NCI-H146 treated with DMSO at 0.1 percent for 48 hours (cell line): ENCODE data around the gene CAMTA1.
"Not testable (repeated sequence)": the region's sequence is repeated elsewhere in the genome, so short reads cannot be mapped to it uniquely, and the experiment has no call there.

ENCODE experiments used
- DNase-seq: peaks from one replicate; lab custom pipeline; 2025; ENCODE audit not compliant: unreplicated experiment; lab: John Stamatoyannopoulos, UW

The CAMTA1 gene

DNA sequence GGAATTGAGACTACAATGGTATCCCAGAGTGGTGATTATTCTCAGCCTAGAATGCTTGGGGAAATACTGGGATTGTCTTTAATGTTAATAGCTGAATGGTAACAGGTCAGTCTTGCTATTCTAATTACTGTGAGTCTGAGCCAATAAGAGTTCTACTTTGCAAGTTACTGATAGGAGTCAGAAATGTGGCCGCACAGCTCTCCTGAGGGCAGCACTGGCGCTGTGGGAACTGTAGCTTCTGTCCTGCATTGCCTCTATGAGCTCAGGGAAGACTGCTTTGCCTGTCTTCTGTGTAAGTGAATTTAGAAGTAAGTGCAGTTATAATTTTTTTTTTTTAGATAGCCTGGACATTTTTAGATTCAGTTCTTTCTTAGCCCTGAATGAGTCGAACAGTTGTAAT lies 975.8 kb downstream of the CAMTA1 start:
- DNase-seq: no peak

DNA sequence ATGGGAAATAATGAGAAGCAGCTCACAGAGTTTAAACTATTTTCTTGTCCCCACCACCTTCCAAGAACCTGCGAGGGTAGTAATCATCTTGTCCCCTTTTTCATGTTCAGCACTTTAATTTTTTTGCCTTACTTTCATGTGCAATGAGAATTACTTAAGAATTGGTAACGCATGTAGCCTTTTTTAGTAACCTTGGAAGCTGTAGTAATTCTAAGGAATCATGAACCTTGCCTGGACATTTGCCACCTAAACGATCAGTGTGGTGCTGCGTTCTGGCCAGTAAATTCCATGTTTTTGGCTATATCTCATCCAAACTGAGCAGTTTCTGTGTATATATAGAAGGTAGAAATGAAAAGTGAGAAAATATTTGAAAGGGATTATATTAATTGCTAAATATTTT lies 981.9 kb downstream of the CAMTA1 start:
- DNase-seq: no peak

DNA sequence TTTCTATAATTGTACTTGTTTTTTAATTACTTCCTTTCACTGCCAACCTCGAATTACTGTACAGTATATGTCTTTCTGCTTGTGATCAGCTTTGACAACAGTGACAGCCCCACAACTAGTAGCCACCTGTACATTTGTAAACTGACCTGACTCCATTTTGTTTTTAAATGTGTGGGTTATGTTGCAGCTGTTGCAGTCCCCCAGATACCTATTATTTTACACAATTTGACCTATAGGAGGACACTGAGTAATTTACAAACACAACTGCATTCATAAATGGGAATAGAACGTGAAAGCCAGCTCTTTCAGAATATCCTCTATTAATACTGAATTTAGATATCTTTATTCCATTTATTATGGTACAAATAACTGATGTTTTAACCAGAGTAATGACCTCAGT lies 983.3 kb downstream of the CAMTA1 start:
- DNase-seq: peak; percentile 15

DNA sequence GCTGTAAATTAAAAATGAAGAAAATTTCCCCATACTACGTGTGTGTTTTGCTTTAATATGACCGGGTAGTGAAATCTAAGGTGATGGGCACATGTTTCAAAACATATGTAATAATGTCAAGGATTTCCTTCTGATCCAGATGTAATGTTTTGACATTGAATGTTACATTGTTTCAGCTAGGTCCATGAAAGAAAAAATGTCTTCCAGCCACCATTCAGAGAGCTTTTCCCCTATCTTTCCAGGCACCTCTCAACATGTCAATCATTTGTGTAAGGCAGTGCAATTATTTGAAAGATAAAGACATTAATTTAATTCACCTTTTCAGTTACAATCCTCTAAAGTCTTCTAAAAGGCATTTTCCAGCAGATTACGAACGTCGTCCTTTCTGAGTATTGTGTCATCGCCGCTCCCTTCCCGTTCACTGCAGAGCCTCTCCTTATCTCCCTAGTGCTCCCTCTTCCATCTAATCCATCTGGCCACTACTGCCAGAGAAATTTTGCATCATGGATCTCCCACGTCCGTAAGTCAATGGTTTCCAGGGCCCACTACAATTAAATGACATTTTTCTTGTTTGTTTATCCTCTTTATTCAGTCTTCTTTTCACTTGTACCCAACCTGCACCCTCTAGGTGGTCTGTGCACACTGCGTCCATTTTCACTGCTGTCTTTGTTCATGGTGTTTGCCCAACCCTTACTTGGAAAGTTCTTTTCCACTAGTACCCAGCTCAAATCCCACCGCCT lies 984.6 kb downstream of the CAMTA1 start:
- DNase-seq: peak; percentile 72

DNA sequence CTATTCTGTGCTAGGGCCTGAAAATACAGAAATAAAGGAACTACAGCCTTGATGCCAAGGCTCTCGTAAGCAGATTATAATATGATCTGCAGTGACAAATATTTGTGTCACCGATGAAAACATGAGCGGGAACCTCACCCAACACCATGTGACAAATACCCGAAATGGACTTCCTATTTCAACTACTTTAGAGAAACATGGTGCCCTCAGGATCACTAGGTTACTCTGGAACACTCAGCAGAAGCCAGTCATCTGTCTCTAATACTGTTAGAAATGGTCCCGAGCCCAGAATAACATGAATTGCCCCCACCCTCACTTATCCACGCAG lies 985.4 kb downstream of the CAMTA1 start:
- DNase-seq: no peak

DNA sequence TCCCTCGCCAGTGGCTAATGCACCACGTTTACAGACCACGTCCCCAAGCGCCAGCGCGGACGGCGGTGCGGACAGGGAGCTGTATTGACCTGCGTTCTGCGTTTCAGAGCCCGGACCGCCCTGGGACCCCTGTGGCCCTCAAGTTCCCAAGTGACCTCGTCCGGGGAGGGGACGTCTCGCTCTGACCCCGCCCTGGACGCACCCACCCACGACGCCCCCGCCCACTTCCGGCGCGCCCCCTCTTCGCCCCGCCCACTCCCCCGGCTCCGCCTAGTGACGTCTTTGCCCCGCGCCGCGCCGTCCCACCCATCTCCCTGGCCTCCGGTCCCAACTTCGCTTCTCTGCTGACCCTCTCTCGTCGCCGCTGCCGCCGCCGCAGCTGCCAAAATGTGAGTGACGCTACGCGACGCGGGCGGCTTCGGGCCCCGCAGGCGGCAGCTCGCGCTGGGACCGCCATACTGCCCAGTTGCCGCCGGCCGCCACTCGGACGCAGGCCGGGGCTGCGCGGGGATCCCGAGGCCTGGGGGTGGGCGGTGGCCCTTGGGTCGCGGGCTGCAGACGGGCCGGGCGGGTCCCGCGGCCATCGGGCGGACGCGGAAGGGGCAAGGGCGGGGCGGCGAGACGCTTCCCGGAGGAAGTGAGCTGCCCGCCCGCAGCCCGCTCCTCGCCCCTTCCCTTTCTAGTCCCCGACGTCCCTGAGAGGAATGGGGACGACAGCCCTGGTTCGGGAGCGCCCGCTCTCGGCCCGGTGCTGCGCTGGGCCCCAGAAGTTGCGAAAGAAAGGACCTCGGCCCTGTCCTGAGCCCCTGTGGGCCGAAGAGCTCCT lies 986.0 kb downstream of the CAMTA1 start, which contains the start of gene VAMP3:
Gene VAMP3, plus strand, starts transcription at position 300 of the 826 bp plus-strand sequence. Its CDS starts 88 bp downstream, at position 388.
- DNase-seq: peak; percentile 57

DNA sequence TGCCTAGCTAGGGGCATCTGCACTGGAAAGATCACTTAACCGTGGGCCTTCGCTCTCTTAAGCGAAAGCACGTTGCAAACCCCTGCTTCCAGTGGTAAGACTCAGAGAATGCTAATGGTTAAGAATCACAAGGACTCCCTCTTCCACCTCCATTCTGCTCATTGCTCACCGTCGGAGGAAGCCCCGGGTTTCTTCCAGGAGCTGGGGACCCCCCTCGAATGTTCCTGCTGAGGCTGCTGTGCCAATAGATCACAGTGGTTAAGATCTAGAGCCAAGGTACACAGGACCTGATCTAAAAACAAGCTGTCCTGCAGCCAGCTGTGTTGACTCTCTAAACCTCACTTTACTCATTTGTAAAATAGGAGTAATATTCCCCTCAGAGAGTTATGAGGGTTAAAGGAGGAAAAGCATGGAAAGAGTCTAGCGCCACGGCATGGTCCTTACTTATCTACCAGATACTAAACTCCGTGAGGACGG lies 986.6 kb downstream of the CAMTA1 start:
- no peak for DNase-seq

DNA sequence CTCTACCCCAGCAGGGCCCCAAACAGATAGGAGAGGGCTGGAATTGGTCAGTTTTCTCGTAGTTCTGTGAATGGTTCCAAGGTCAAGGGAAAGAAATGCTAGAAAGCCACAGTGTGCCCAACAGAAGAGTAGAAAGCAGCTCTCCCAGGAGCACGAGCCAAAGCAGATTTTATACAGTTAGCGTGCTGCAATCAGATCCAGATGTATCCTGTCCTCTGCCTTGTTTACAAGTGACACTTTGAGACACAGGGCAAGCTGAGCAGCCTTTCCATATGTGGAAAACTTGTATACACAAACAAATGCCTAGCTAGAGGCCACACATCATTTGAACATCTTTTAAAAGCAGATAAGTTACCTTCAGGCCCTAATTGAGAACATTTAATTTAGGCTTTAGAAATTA lies 992.3 kb downstream of the CAMTA1 start:
- DNase-seq: no peak

DNA sequence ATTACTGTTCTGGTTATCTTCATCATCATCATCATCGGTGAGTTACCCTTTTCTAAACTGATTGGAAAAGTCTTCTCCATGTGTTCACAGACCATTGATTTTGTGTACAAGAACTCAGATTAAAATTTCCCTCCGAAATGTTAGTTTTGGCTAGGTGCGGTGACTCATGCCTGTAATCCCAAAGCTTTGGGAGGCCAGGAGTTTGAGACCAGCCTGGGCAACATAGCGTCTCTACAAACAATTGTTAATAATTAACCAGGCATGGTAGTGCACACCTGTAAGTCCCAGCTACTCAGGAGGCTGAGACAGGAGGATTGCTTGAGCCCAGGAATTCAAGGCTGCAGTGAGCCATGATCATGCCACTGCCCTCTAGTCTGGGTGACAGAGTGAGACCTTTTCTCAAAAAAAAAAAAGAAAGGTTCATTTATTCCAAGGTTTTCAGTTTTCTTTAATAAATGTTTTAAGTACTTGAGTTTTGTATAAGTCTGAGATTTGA lies 992.9 kb downstream of the CAMTA1 start:
- no peak for DNase-seq

DNA sequence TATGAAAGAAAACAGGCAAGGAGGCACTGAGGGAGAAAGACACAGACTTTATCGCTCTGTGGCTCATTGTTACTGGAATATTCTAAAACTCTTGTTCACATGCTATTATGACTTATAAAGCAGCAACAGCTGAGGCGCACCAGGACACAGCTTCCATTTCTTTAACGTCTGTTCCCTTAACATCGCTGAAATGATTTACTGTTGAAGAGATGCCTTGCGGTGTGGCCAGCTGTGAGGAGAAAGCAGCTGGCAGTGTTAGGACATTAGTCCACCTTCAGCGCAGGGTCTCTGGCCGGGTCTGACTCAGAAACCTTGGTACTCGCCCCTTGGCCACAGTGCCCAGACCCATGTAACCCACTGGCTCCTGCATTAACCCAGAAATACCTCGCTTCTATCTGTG lies 995.7 kb downstream of the CAMTA1 start:
- DNase-seq: no peak

DNA sequence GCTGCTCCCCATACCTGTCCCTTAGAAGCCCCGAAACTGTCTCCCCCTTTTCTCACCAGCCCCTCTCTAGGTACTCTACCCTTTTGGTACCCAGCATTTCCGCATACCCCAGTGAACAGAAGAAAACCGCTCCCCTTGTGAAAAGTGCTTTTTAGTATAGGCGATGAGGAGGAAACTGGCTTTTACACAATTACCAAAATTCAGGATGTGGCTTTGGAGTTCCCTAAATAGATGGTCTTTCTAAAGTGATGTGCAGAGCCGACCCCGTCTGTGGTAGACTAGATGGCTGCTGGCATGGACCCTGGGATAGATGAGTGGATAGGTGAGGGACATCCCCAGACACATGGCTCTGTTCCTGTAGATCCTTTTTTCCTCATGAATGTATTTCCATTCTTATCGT lies 996.2 kb downstream of the CAMTA1 start:
- no peak for DNase-seq

DNA sequence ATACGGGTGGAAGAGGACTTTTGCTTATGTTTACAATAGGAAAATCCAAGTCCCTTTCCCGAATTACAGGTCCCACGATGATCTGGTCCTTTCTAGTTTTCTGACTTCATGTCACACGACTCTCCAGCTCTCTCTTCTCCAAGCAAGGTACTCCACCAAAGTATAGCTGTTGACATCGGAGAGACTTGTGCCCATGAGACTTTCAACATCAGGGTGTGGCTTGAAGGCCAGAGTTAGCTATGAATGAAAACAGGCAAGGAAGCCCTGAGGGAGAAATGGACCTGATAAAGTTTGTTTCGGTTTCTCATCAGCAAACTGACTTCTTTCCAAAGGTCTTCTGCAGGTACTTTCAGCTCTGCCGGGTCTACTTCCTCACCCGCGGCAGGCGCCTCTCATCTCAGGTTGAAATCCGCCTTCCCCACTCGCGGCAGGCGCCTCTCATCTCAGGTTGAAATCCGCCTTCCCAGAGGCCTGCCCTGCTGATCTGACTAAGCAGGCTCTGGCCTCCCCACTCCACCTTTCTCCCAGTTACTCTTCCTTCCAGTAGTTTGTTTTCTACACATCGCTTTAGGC lies 996.8 kb downstream of the CAMTA1 start:
- DNase-seq: no peak

DNA sequence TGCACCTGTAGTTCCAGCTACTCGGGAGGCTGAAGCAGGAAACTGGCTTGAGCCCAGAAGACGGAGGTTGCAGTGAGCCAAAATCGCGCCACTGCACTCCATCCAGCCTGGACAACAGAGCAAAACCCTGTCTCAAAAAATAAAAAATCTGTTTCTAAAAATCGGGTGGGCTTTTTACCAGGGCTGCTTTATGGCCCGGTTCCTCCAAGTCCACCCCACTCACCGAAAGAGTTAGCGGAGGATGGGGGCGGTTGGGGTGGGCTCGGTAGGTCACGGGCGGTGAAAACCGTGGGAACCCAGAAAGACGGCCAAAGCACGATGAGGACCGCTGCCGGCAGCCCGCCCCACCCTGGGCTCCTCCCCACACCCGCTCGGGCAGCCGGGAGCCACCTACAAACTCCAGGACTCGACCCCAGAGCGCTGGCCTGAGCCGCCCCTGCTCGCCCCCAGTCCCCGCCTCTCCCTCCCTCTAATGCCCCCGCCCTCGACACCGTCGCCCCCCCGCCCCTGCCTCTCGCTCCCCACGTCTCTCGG lies 998.0 kb downstream of the CAMTA1 start:
- peak; percentile 23 for DNase-seq

DNA sequence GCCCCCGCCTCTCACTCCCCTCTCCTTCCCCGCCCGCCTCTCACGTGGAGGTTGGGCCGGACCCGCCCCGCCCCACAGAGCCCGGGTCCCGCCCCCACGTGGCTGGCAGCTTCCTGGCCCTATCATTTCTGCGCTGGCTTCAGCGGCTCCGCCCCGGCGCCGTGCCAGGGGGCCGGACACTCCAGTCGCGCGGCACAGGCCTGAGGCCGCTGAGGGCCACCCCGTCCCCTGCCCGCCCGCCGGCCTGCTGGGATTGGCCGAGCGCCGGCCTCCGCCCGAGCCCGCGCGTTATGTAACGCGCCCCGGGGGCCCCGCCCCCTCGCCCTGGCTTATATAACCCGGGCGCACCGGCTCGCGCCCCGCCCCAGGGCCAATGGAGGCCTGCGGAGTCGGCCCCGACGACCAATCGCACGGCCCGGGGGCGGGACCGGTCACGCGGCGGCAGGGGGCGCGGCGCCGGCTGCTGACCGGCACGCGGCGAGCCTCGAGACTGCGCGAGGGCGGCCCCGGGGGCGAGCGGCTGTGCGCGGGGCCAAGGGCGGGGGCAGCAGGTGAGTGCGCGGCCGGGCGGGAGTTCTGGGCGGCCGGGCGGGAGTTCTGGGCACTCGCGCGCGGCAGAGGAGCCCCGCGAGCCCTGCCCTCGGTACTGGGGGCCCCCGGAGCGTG lies 998.7 kb downstream of the CAMTA1 start, which contains the start of gene PER3:
Gene PER3, plus strand, starts transcription at position 466 of the 666 bp plus-strand sequence. CDS start 587 bp downstream, outside the sequence.
- peak; percentile 74 for DNase-seq

DNA sequence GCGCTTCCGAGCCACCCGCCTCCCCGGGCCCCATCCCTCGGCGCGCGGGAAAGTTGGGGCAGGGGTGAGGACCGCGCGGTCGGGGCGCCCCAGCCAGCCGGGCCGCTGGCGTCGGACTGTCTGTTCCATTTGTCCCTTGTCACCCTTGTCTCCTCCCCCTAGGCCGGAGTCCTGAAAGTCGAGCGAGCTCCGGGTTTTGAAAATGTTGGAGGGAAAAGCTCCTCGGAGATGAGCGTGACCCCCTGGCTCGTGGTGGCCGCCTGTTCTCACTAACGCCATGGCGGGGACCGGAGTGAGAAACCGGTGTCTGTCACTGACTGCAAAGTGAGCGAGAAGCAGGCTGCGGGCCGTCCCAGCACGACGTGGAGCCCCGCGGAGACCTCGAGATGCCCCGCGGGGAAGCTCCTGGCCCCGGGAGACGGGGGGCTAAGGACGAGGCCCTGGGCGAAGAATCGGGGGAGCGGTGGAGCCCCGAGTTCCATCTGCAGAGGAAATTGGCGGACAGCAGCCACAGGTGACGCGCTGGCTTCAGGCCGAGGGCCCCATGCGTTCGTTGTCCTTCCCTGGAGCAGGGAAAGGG lies 999.3 kb downstream of the CAMTA1 start:
- no peak for DNase-seq

DNA sequence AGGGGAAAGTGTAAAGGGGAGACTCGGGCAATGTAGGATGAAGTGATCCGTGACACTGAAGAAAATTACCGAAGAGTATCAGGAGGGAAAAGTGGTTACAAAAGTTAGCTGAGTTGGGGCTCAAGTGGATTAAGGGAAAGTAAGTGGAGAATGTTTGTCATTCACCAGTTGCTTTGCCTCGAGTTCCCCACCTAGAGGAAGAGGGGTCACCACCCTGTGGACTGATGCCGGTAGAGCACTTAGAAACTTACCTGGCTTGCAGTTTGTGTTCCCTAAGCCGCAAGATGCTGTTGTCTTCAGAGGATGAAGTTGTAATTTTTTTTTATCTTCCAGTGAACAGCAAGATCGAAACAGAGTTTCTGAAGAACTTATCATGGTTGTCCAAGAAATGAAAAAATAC lies 999.9 kb downstream of the CAMTA1 start:
- DNase-seq: no peak

DNA sequence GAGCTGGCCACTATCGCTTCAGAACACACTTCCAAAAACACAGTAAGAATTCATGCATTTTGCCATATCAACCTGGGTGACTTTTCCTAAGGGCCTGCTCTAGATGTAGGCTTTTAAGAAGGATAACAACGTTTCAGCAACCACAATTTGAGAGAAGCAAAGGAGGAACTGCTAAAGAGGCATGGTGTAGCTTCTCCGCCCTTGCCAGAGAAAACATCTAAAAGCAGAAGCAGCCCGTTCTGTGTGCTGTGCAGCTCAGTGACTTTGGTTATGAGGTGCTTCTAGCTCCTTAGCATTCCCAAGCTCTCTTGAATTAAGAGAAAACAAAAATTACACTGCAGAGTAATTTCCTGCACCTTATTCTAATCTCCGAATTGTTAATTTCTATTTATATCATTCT lies 1001.5 kb downstream of the CAMTA1 start:
- DNase-seq: no peak

DNA sequence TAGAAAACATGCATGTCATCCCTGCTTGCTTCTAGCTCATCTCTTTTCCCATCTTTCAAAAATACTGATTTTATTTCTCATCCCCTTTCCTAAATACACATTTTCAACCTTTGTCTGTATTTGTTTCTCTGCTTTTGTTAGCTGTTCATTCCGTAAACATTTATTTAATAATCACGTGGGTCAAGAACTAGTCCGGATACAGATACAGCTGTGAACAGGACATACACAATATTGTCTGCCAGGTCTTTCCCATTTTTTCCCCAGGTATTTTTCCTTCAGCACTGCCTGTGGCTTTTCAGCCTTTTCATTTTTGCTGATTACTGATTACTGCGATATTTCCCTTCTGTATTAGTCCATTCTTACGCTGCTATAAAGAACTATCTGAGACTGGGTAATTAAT lies 1004.6 kb downstream of the CAMTA1 start:
- DNase-seq: no peak

DNA sequence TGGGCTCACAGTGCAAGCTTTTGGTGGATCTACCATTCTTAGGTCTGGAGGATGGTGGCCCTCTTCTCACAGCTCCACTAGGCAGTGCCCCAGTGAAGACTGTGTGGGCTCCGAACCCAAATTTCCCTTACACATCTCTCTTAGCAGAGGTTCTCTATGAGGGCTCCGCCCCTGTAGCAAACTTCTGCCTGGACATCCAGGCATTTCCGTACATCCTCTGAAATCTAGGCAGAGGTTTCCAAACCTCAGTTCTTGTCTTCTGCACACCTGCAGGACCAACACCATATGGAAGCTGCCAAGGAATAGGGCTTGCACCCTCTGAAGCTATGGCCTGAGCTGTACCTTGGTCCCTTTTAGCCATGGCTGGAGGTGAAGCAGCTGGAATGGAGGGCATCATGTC lies 1005.8 kb downstream of the CAMTA1 start:
- not testable (repeated sequence) for DNase-seq

DNA sequence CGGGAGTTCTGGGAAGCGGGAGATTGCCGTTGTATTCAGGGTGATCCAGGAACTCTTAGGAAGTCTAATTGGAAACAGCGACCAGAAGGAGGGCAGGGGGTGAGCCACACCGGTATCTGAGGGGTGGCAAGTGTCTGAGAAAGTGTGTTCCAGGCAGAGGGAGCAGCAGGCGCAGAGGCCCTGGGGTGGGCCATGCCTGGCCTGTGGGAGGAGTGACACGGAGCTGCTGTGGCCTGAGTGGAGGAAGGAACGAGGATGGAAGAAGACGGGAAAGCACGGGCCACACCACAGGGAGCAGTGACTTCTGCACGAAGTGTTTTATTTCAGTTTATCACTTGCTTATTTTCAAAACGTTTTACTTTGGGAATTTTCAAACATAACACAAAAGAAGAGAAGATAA lies 1010.2 kb downstream of the CAMTA1 start:
- no peak for DNase-seq
